Measurements from ENCODE around the gene XPR1. TPM values are rescaled to one million over a fixed set of nuclear protein-coding genes. Genes with fewer than 3 reads are reported as not detected.

Gene XPR1
- total RNA-seq, 4 donors from 2014 or later = 29.4 to 42.2 (median 33.7) TPM

- 69 to 73% methylated on average over 1 of the region's 1 CpG for WGBS, 2 donors
Observed at GRCh38 chr1:180796897-180797640, 165.2 kb downstream of the XPR1 start.

GRCh38 chr1:180800945-180801344, 169.1 kb downstream of the XPR1 start:
- no peak for DNase-seq
- WGBS, 2 donors = 74 to 76% methylated on average over 1 of the region's 1 CpG
- TF ChIP-seq POLR2A (IDR thresholded peaks at IDR 0.05) (no peak), CTCF (IDR thresholded peaks at IDR 0.05) (no peak)
- H3K27me3 ChIP-seq = no peaks in the 10 kb centered on the region
- intact Hi-C loops (cut with DNase I) = no loop called here
- peaks cover 0 to 1% of the 10 kb centered on the region in 2 donors for H3K36me3 ChIP-seq
- H3K4me1 ChIP-seq = no peaks in the 10 kb centered on the region
- H3K9me3 ChIP-seq = no peaks in the 10 kb centered on the region
- no peak overlapping the region for H3K4me3 ChIP-seq (replicated peaks in 1 of 3)
- no peak overlapping the region for H3K27ac ChIP-seq

More at GRCh38 chr1:180796897-180797640, 165.2 kb downstream of the XPR1 start:
- Histone ChIP-seq H3K27me3 (no peaks in the 10 kb centered on the region), H3K36me3 (no peaks in the 10 kb centered on the region), H3K27ac (no peak overlapping the region), H3K9me3 (no peaks in the 10 kb centered on the region), H3K4me1 (no peaks in the 10 kb centered on the region), H3K4me3 (replicated peaks in 1 of 3) (no peak overlapping the region)
- TF ChIP-seq CTCF (IDR thresholded peaks at IDR 0.05) (no peak), POLR2A (IDR thresholded peaks at IDR 0.05) (no peak)
- intact Hi-C loops (cut with DNase I) = no loop called here
- DNase-seq = no peak

- Histone ChIP-seq H3K4me1 (no peaks in the 10 kb centered on the region), H3K9me3 (no peaks in the 10 kb centered on the region), H3K4me3 (replicated peaks in 1 of 3) (no peak overlapping the region), H3K27ac (no peak overlapping the region), H3K27me3 (no peaks in the 10 kb centered on the region), H3K36me3 (peaks cover 0 to 4% of the 10 kb centered on the region in 2 donors)
- TF ChIP-seq CTCF (IDR thresholded peaks at IDR 0.05) = no peak
- no peak for TF ChIP-seq POLR2A (IDR thresholded peaks at IDR 0.05)
- no peak for DNase-seq
- 93 to 97% methylated on average over 2 of the region's 2 CpGs for WGBS, 2 donors
- intact Hi-C loops (cut with DNase I) = no loop called here
Observed at GRCh38 chr1:180802813-180803212, 171.0 kb downstream of the XPR1 start.

GRCh38 chr1:180805316-180805715, 173.5 kb downstream of the XPR1 start:
- Histone ChIP-seq H3K9me3 (no peaks in the 10 kb centered on the region), H3K4me3 (replicated peaks in 1 of 3) (no peak overlapping the region), H3K27ac (no peak overlapping the region), H3K4me1 (no peaks in the 10 kb centered on the region), H3K36me3 (peaks cover 0 to 4% of the 10 kb centered on the region in 2 donors), H3K27me3 (no peaks in the 10 kb centered on the region)
- no peak for DNase-seq
- intact Hi-C loops (cut with DNase I) = no loop called here
- TF ChIP-seq CTCF (IDR thresholded peaks at IDR 0.05) (no peak), POLR2A (IDR thresholded peaks at IDR 0.05) (no peak)

GRCh38 chr1:180811298-180811697, 179.5 kb downstream of the XPR1 start:
- Histone ChIP-seq H3K9me3 (no peaks in the 10 kb centered on the region), H3K4me1 (no peaks in the 10 kb centered on the region), H3K36me3 (no peaks in the 10 kb centered on the region), H3K27ac (no peak overlapping the region), H3K4me3 (replicated peaks in 1 of 3) (no peak overlapping the region), H3K27me3 (no peaks in the 10 kb centered on the region)
- intact Hi-C loops (cut with DNase I) = no loop called here
- TF ChIP-seq CTCF (IDR thresholded peaks at IDR 0.05) (no peak), POLR2A (IDR thresholded peaks at IDR 0.05) (no peak)
- DNase-seq = no peak
- 92 to 97% methylated on average over 2 of the region's 2 CpGs for WGBS, 2 donors
